ENCODE measurements around the gene SPATA18.
"Not testable (repeated sequence)": the region's sequence is repeated elsewhere in the genome, so short reads cannot be mapped to it uniquely, and the experiment has no call there.

SPATA18 gene

GRCh38 chr4:52054254-52054653, 3.1 kb downstream of the SPATA18 start:
- DNase-seq = no peak

- DNase-seq = no peak
These were observed 6.1 kb downstream of the SPATA18 start for GRCh38 chr4:52057196-52057595.

GRCh38 chr4:52058275-52058674, 7.2 kb downstream of the SPATA18 start:
- DNase-seq = no peak

- DNase-seq = no peak
These were observed 8.3 kb downstream of the SPATA18 start for GRCh38 chr4:52059372-52059771.

- DNase-seq = no peak
These were observed 18.5 kb downstream of the SPATA18 start for GRCh38 chr4:52069571-52069970.

- DNase-seq = no peak
These were observed 20.9 kb downstream of the SPATA18 start for GRCh38 chr4:52071791-52072546.

- no peak for DNase-seq
These were observed 25.6 kb downstream of the SPATA18 start for GRCh38 chr4:52076731-52077130.

GRCh38 chr4:52079659-52080058, 28.6 kb downstream of the SPATA18 start:
- no peak for DNase-seq

GRCh38 chr4:52081216-52081615, 30.1 kb downstream of the SPATA18 start:
- DNase-seq = no peak

GRCh38 chr4:52086425-52086824, 35.3 kb downstream of the SPATA18 start:
- not testable (repeated sequence) for DNase-seq

- no peak for DNase-seq
These were observed 40.7 kb downstream of the SPATA18 start for GRCh38 chr4:52091801-52092200.

GRCh38 chr4:52093466-52093865, 42.4 kb downstream of the SPATA18 start:
- no peak for DNase-seq

- DNase-seq = no peak
These were observed 43.5 kb downstream of the SPATA18 start for GRCh38 chr4:52094376-52095145.

- no peak for DNase-seq
These were observed 44.3 kb downstream of the SPATA18 start for GRCh38 chr4:52095374-52095773.

- DNase-seq = no peak
These were observed 44.9 kb downstream of the SPATA18 start for GRCh38 chr4:52096048-52096447.

- DNase-seq = no peak
These were observed 47.5 kb downstream of the SPATA18 start for GRCh38 chr4:52098618-52099017.

- no peak for DNase-seq
These were observed 48.9 kb downstream of the SPATA18 start for GRCh38 chr4:52099860-52100461.

- DNase-seq = no peak
These were observed 51.5 kb downstream of the SPATA18 start for GRCh38 chr4:52102587-52102986.

GRCh38 chr4:52103319-52103718, 52.2 kb downstream of the SPATA18 start:
- DNase-seq = no peak

- DNase-seq = no peak
These were observed 54.2 kb downstream of the SPATA18 start for GRCh38 chr4:52105276-52105675.

- no peak for DNase-seq
These were observed 55.1 kb downstream of the SPATA18 start for GRCh38 chr4:52106191-52106590.

GRCh38 chr4:52106660-52107059, 55.6 kb downstream of the SPATA18 start:
- DNase-seq = no peak

- DNase-seq = no peak
These were observed 56.2 kb downstream of the SPATA18 start for GRCh38 chr4:52107336-52107735.

- no peak for DNase-seq
These were observed 56.6 kb downstream of the SPATA18 start for GRCh38 chr4:52107745-52108144.

All from GOT3 (cell line).